Retina (tissue), 1 donor: ENCODE measurements around the gene NHLH1.

Source experiments
- DNase-seq: peaks from one replicate; pipeline ENCODE4 v3.0.0-alpha.2; 2016

NHLH1 gene

GRCh38 chr1:160413716-160414115 lies 46.8 kb downstream of the NHLH1 start:
- DNase-seq, result peak; percentile 20

- DNase-seq, result no peak
Observed at GRCh38 chr1:160414881-160415280, 48.0 kb downstream of the NHLH1 start.

DNA sequence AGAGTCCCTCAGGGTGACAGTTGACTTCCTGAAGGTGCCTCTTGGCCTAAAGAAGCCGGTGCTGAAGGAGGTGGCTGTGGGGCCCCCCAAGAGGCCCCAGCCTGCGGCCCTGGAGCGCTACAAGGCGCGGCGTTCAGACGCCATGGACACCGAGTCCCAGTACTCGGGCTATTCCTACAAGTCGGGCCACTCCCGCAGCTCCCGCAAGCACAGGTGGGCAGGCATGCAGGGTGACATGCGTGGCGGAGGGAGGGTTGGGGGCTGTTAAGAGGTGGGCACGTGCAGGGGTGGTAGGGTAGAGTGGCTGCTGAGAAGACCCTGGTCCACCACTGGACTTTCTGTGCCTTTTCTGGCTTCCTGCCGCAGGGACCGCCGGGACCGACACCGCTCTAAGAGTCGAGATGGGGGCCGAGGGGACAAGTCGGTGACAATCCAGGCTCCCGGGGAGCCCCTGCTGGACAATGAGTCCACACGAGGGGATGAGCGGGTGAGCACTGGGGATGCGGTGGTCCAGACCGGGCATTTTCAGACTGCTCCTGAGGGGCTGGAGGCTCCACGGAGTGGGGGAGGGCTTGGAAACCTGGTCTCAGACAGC lies 48.9 kb downstream of the NHLH1 start:
- no peak for DNase-seq

GRCh38 chr1:160416369-160416768 lies 49.5 kb downstream of the NHLH1 start:
- peak; percentile 34 for DNase-seq

GRCh38 chr1:160418483-160418882 lies 51.6 kb downstream of the NHLH1 start:
- DNase-seq, result no peak

DNA sequence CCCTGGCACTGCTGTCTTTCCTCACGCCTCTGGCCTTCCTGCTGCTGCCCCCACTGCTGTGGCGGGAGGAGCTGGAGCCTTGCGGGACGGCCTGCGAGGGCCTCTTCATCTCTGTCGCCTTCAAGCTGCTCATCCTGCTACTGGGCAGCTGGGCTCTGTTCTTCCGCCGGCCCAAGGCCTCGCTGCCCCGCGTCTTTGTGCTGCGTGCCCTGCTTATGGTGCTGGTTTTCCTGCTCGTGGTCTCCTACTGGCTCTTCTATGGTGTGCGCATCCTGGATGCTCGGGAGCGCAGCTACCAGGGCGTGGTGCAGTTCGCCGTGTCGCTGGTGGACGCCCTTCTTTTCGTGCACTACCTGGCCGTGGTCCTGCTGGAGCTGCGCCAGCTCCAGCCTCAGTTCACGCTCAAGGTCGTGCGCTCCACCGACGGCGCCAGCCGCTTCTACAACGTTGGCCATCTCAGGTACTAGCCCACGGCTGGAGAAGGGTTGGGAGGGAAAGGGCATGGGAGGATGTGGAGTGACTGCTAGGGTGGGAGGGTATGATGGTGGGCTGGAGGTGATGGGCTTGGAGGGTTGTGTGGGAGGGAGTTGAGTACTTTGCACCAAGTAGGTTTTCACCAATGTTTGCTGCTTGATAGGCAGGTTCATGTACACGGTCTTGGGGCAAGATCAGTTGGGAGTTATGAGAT lies 52.4 kb downstream of the NHLH1 start:
- DNase-seq, result no peak

GRCh38 chr1:160419838-160420169 lies 52.9 kb downstream of the NHLH1 start:
- DNase-seq, result no peak

GRCh38 chr1:160420881-160421842 lies 54.3 kb downstream of the NHLH1 start:
- no peak for DNase-seq

GRCh38 chr1:160421881-160422280 lies 55.0 kb downstream of the NHLH1 start:
- DNase-seq, result no peak
